HEK293 (cell line): ENCODE results near the gene EML4.

Experiments
- CTCF ChIP-seq: fragments of 450-650 bp; formaldehyde crosslinking; IDR thresholded peaks from 2 replicates; pipeline ENCODE4 v1.5.1; 2016; ENCODE audit warnings: missing biosample characterization, missing genetic modification characterization
- ZNF24 ChIP-seq: fragments of 450-650 bp; formaldehyde crosslinking; IDR thresholded peaks from 2 replicates; pipeline ENCODE4 v1.5.1; 2016; ENCODE audit warnings: missing biosample characterization, missing genetic modification characterization
- TF ChIP-seq, protein P1 (sequence below): fragments of 450-650 bp; formaldehyde crosslinking; IDR thresholded peaks from 2 replicates; pipeline ENCODE4 v1.5.1; 2016; ENCODE audit warnings: missing biosample characterization, missing genetic modification characterization

- TF ChIP-seq, protein P1, sequence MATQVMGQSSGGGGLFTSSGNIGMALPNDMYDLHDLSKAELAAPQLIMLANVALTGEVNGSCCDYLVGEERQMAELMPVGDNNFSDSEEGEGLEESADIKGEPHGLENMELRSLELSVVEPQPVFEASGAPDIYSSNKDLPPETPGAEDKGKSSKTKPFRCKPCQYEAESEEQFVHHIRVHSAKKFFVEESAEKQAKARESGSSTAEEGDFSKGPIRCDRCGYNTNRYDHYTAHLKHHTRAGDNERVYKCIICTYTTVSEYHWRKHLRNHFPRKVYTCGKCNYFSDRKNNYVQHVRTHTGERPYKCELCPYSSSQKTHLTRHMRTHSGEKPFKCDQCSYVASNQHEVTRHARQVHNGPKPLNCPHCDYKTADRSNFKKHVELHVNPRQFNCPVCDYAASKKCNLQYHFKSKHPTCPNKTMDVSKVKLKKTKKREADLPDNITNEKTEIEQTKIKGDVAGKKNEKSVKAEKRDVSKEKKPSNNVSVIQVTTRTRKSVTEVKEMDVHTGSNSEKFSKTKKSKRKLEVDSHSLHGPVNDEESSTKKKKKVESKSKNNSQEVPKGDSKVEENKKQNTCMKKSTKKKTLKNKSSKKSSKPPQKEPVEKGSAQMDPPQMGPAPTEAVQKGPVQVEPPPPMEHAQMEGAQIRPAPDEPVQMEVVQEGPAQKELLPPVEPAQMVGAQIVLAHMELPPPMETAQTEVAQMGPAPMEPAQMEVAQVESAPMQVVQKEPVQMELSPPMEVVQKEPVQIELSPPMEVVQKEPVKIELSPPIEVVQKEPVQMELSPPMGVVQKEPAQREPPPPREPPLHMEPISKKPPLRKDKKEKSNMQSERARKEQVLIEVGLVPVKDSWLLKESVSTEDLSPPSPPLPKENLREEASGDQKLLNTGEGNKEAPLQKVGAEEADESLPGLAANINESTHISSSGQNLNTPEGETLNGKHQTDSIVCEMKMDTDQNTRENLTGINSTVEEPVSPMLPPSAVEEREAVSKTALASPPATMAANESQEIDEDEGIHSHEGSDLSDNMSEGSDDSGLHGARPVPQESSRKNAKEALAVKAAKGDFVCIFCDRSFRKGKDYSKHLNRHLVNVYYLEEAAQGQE (tag by site-specific recombination) = no peak
- TF ChIP-seq ZNF24 (tag by site-specific recombination) (no peak), CTCF (tag by site-specific recombination) (no peak)
Observed at GRCh38 chr2:42288811-42289210, 119.7 kb downstream of the EML4 start.
